Endothelial cell of umbilical vein (primary cell): Measurements from ENCODE around the gene PUS3.
"Not testable (repeated sequence)": the region's sequence is repeated elsewhere in the genome, so short reads cannot be mapped to it uniquely, and the experiment has no call there.

Source experiments
- EZH2 ChIP-seq: IDR thresholded peaks from 2 replicates; pipeline ENCODE4 v1.6.1; 2012; ENCODE audit warnings: borderline replicate concordance, low read depth, mild to moderate bottlenecking, moderate library complexity, low read length, inconsistent platforms; ENCODE audit not compliant: severe bottlenecking
- FOS ChIP-seq: IDR thresholded peaks from 2 replicates; pipeline ENCODE4 v1.6.1; 2011; ENCODE audit warnings: mild to moderate bottlenecking, low read length, moderate library complexity, borderline replicate concordance; ENCODE audit not compliant: insufficient read depth
- GATA2 ChIP-seq: IDR thresholded peaks from 2 replicates; pipeline ENCODE4 v1.7.0; 2011; ENCODE audit warnings: low read depth, mild to moderate bottlenecking, moderate library complexity, mixed read lengths, low read length; ENCODE audit not compliant: insufficient read length, insufficient read depth
- MYC ChIP-seq: IDR thresholded peaks from one replicate; pipeline ENCODE4 v1.6.1; 2011; ENCODE audit warnings: mild to moderate bottlenecking, low read depth, low read length
- POLR2A ChIP-seq: IDR thresholded peaks from 2 replicates; pipeline ENCODE4 v1.6.1; 2012; ENCODE audit warnings: low read depth, mild to moderate bottlenecking, control low read depth, low read length
- POLR2AphosphoS5 ChIP-seq: IDR thresholded peaks from 2 replicates; pipeline ENCODE4 v1.6.1; 2012; ENCODE audit warnings: low read depth, mild to moderate bottlenecking, control low read depth, low read length, moderate library complexity; ENCODE audit not compliant: insufficient read depth
- TF ChIP-seq, protein P1 (sequence below), 2 donors: IDR thresholded peaks; 1 replicate in 1 of 2; 2 replicates in 1 of 2; pipeline ENCODE4 v1.5.1; 2011; ENCODE audit warnings: low read length in 2 of 2, mild to moderate bottlenecking in 2 of 2, moderate library complexity in 2 of 2, control low read depth in 1 of 2, inconsistent platforms in 1 of 2, low read depth in 1 of 2; ENCODE audit not compliant: insufficient read depth in 1 of 2; ENCODE audit errors: extremely low read depth in 1 of 2
- TF ChIP-seq, protein P2 (sequence below): IDR thresholded peaks from 2 replicates; pipeline ENCODE4 v1.6.1; 2011; ENCODE audit not compliant: insufficient read depth, insufficient read length

DNA sequence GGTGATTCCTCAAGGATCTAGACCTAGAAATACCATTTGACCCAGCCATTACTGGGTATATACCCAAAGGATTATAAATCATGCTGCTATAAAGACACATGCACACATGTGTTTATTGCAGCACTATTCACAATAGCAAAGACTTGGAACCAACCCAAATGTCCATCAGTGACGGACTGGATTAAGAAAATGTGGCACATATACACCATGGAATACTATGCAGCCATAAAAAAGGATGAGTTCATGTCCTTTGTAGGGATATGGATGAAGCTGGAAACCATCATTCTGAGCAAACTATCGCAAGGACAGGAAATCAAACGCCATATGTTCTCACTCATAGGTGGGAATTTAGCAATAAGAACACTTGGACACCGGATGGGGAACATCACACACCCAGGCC is 37.7 kb downstream of the PUS3 start:
- TF ChIP-seq, protein P1, sequence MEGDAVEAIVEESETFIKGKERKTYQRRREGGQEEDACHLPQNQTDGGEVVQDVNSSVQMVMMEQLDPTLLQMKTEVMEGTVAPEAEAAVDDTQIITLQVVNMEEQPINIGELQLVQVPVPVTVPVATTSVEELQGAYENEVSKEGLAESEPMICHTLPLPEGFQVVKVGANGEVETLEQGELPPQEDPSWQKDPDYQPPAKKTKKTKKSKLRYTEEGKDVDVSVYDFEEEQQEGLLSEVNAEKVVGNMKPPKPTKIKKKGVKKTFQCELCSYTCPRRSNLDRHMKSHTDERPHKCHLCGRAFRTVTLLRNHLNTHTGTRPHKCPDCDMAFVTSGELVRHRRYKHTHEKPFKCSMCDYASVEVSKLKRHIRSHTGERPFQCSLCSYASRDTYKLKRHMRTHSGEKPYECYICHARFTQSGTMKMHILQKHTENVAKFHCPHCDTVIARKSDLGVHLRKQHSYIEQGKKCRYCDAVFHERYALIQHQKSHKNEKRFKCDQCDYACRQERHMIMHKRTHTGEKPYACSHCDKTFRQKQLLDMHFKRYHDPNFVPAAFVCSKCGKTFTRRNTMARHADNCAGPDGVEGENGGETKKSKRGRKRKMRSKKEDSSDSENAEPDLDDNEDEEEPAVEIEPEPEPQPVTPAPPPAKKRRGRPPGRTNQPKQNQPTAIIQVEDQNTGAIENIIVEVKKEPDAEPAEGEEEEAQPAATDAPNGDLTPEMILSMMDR (IDR thresholded peaks at IDR 0.05; ENCODE audit: extremely low read depth in 1 of 2, insufficient read depth in 1 of 2, low read depth in 1 of 2, low read length in 2 of 2), result not testable (repeated sequence)
- TF ChIP-seq POLR2AphosphoS5, POLR2A, EZH2, MYC, FOS, GATA2: not testable (repeated sequence)
- TF ChIP-seq, protein P2, sequence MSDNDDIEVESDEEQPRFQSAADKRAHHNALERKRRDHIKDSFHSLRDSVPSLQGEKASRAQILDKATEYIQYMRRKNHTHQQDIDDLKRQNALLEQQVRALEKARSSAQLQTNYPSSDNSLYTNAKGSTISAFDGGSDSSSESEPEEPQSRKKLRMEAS, result not testable (repeated sequence)
